Ascending aorta (tissue), 2 donors: Measurements from ENCODE around the gene MAU2. TPM values are rescaled to one million over a fixed set of nuclear protein-coding genes. Genes with fewer than 3 reads are reported as not detected.
A peak's percentile ranks its signal among the peaks of the same experiment; 100 is the strongest.
"Not testable (repeated sequence)": the region's sequence is repeated elsewhere in the genome, so short reads cannot be mapped to it uniquely, and the experiment has no call there.

Experiments used
- DNase-seq, 2 donors: peaks; one replicate each; pipeline ENCODE4 v3.0.0-alpha.2; 2019; ENCODE audit warnings: low spot score in 2 of 2
- H3K27ac ChIP-seq, 2 donors: fragments of 200-600 bp; sonication (generic); one replicate each; pipeline ENCODE4 v1.5.1; 2016 to 2017; ENCODE audit warnings: mild to moderate bottlenecking in 1 of 2
- H3K27me3 ChIP-seq: fragments of 200-600 bp; sonication (generic); one replicate; pipeline ENCODE4 v1.5.1; 2017
- H3K36me3 ChIP-seq, 2 donors: fragments of 200-600 bp; sonication (generic); one replicate each; pipeline ENCODE4 v1.5.1; 2016
- H3K4me1 ChIP-seq, 2 donors: fragments of 200-600 bp; sonication (generic); one replicate each; pipeline ENCODE4 v1.5.1; 2016 to 2017; ENCODE audit warnings: mild to moderate bottlenecking in 1 of 2
- H3K4me3 ChIP-seq, 2 donors: fragments of 200-600 bp; sonication (generic); one replicate each; pipeline ENCODE4 v1.5.1; 2016 to 2017; ENCODE audit warnings: mild to moderate bottlenecking in 1 of 2
- H3K9me3 ChIP-seq, 2 donors: fragments of 200-600 bp; sonication (generic); one replicate each; pipeline ENCODE4 v1.5.1; 2016
- CTCF ChIP-seq, 3 experiments: fragments of 200-600 bp in 2 of 3; fragments of 450-650 bp in 1 of 3; sonication (generic) in 2 of 3; IDR thresholded peaks; one replicate each; pipeline ENCODE4 v1.5.1; 2016 to 2019; ENCODE audit warnings: antibody characterized with exemption in 3 of 3, mild to moderate bottlenecking in 1 of 3, moderate library complexity in 1 of 3
- intact Hi-C: fragments of 100-400 bp; cut with DNase I; formaldehyde crosslinking; loops from one replicate; pipeline ENCODE4 v1.15.1; 2023
- total RNA-seq: library from RNA; depleted of rRNA; stranded (reverse); fragments of >200 nt; gene quantifications from one replicate; pipeline ENCODE4 v1.1.0, GENCODE V29; 2016

The MAU2 gene
- total RNA-seq, 1 donor from 2014 or later = 41.2 TPM

GRCh38 chr19:19372656-19373416 is 52.2 kb downstream of the MAU2 start:
- Histone ChIP-seq H3K9me3 (no peaks in the 10 kb centered on the region), H3K27me3 (no peaks in the 10 kb centered on the region), H3K4me3 (no peak overlapping the region), H3K36me3 (no peaks in the 10 kb centered on the region), H3K27ac (peak overlapping the region; percentile 51 to 55), H3K4me1 (peaks cover 0 to under 1% of the 10 kb centered on the region in 2 donors)
- peak; percentile 29 to 81 for DNase-seq
- no peak for TF ChIP-seq CTCF (IDR thresholded peaks at IDR 0.05)
- intact Hi-C loops = no loop called here

GRCh38 chr19:19379527-19379926 is 58.9 kb downstream of the MAU2 start:
- Histone ChIP-seq H3K27ac (no peak overlapping the region), H3K27me3 (no peaks in the 10 kb centered on the region), H3K36me3 (no peaks in the 10 kb centered on the region), H3K9me3 (no peaks in the 10 kb centered on the region), H3K4me3 (no peak overlapping the region), H3K4me1 (peaks cover 0 to 9% of the 10 kb centered on the region in 2 donors)
- no peak for DNase-seq
- intact Hi-C loops = no loop called here
- no peak for TF ChIP-seq CTCF (IDR thresholded peaks at IDR 0.05)

GRCh38 chr19:19380316-19380715 is 59.7 kb downstream of the MAU2 start:
- H3K27ac ChIP-seq, H3K9me3 ChIP-seq, H3K4me3 ChIP-seq, H3K36me3 ChIP-seq, DNase-seq, H3K27me3 ChIP-seq, intact Hi-C loops: not testable (repeated sequence)
- peaks cover 0 to 13% of the 10 kb centered on the region in 2 donors for H3K4me1 ChIP-seq

- H3K27ac ChIP-seq = no peak overlapping the region
- DNase-seq = no peak
- H3K4me1 ChIP-seq = peaks cover 0 to 13% of the 10 kb centered on the region in 2 donors
- intact Hi-C loops = no loop called here
- no peaks in the 10 kb centered on the region for H3K36me3 ChIP-seq
- no peak for TF ChIP-seq CTCF (IDR thresholded peaks at IDR 0.05)
- H3K4me3 ChIP-seq = no peak overlapping the region
- no peaks in the 10 kb centered on the region for H3K9me3 ChIP-seq
- no peaks in the 10 kb centered on the region for H3K27me3 ChIP-seq
Observed at GRCh38 chr19:19381007-19381926, 60.6 kb downstream of the MAU2 start.

GRCh38 chr19:19382118-19382517 is 61.5 kb downstream of the MAU2 start:
- Histone ChIP-seq H3K27me3 (no peaks in the 10 kb centered on the region), H3K9me3 (no peaks in the 10 kb centered on the region), H3K4me3 (no peak overlapping the region), H3K4me1 (peaks cover 6 to 20% of the 10 kb centered on the region in 2 donors), H3K27ac (no peak overlapping the region), H3K36me3 (no peaks in the 10 kb centered on the region)
- TF ChIP-seq CTCF (IDR thresholded peaks at IDR 0.05) = no peak
- no peak for DNase-seq
- intact Hi-C loops = no loop called here

- Histone ChIP-seq H3K27ac (peak overlapping the region; percentile 77 to 83), H3K4me1 (peaks cover 13 to 35% of the 10 kb centered on the region in 2 donors), H3K9me3 (no peaks in the 10 kb centered on the region), H3K4me3 (peak overlapping the region; percentile 51 to 70), H3K27me3 (no peaks in the 10 kb centered on the region), H3K36me3 (no peaks in the 10 kb centered on the region)
- intact Hi-C loops = no loop called here
- DNase-seq = no peak
- no peak for TF ChIP-seq CTCF (IDR thresholded peaks at IDR 0.05)
Observed at GRCh38 chr19:19384486-19384885, 63.9 kb downstream of the MAU2 start.
